Neural cell (in vitro differentiated cells): ENCODE results near the gene RNF215. TPM values are rescaled to one million over a fixed set of nuclear protein-coding genes. Genes with fewer than 3 reads are reported as not detected.

ENCODE experiments used
- H2AFZ ChIP-seq: fragments of 200-600, 300-800 bp; sonication (generic), shearing (Covaris generic); 2 replicates; pipeline ENCODE4 v1.6.0; 2014; ENCODE audit warnings: low read depth, mild to moderate bottlenecking, antibody characterized with exemption, low read length, moderate library complexity
- H3F3A ChIP-seq: fragments of 200-600 bp; shearing (Covaris generic); 2 replicates; pipeline ENCODE4 v1.6.1; 2016; ENCODE audit warnings: mild to moderate bottlenecking, moderate library complexity, mixed read lengths, antibody characterized with exemption, low read length; ENCODE audit not compliant: insufficient read depth, poor library complexity, severe bottlenecking
- H3K27ac ChIP-seq: fragments of 200-600, 300-800 bp; sonication (generic), shearing (Covaris generic); 2 replicates; pipeline ENCODE4 v1.5.1; 2014; ENCODE audit warnings: mild to moderate bottlenecking, low read length, moderate library complexity
- H3K27me3 ChIP-seq: fragments of 300-800, 200-600 bp; sonication (generic), shearing (Covaris generic); 2 replicates; pipeline ENCODE4 v1.6.0; 2014; ENCODE audit warnings: mild to moderate bottlenecking, low read depth, low read length, moderate library complexity; ENCODE audit not compliant: insufficient read depth
- H3K36me3 ChIP-seq: fragments of 300-800, 200-600 bp; sonication (generic), shearing (Covaris generic); 2 replicates; pipeline ENCODE4 v1.5.1; 2014; ENCODE audit warnings: mild to moderate bottlenecking, antibody characterized with exemption, low read length, moderate library complexity; ENCODE audit not compliant: insufficient read depth
- H3K4me2 ChIP-seq: fragments of 300-800, 200-600 bp; sonication (generic), shearing (Covaris generic); 2 replicates; pipeline ENCODE4 v1.6.0; 2014; ENCODE audit warnings: mild to moderate bottlenecking, low read length
- H3K4me3 ChIP-seq: fragments of 300-800, 200-600 bp; sonication (generic), shearing (Covaris generic); 2 replicates; pipeline ENCODE4 v1.5.1; 2014; ENCODE audit warnings: mild to moderate bottlenecking, low read length, moderate library complexity
- H3K79me2 ChIP-seq: fragments of 200-600 bp; shearing (Covaris generic); replicated peaks from 2 replicates; pipeline ENCODE4 v1.6.0; 2014; ENCODE audit warnings: mild to moderate bottlenecking, low read length, moderate library complexity; ENCODE audit not compliant: insufficient read depth
- H3K9ac ChIP-seq: fragments of 300-800, 200-600 bp; sonication (generic), shearing (Covaris generic); 2 replicates; pipeline ENCODE4 v1.6.1; 2016; ENCODE audit warnings: mild to moderate bottlenecking, low read length, mixed read lengths
- H3K9me2 ChIP-seq: fragments of 200-600 bp; shearing (Covaris generic); 2 replicates; pipeline ENCODE4 v1.6.1; 2016; ENCODE audit warnings: mild to moderate bottlenecking, low read length, mixed read lengths; ENCODE audit not compliant: insufficient read depth
- H3K9me3 ChIP-seq: fragments of 200-600, 300-800 bp; sonication (generic), shearing (Covaris generic); 2 replicates; pipeline ENCODE4 v1.6.1; 2016; ENCODE audit warnings: mild to moderate bottlenecking, mixed run types, low read length, moderate library complexity, mixed read lengths
- H4K20me1 ChIP-seq: fragments of 200-600 bp; shearing (Covaris generic); 2 replicates; pipeline ENCODE4 v1.6.1; 2016; ENCODE audit warnings: mild to moderate bottlenecking, mixed run types; ENCODE audit not compliant: insufficient read depth
- CTCF ChIP-seq: fragments of 450-650 bp; IDR thresholded peaks from 2 replicates; pipeline ENCODE4 v1.5.1; 2014; ENCODE audit warnings: antibody characterized with exemption, mild to moderate bottlenecking, moderate library complexity; ENCODE audit not compliant: poor library complexity, severe bottlenecking
- EP300 ChIP-seq: fragments of 450-650 bp; conservative IDR thresholded peaks from 2 replicates; pipeline ENCODE4 v1.6.1; 2014; ENCODE audit warnings: antibody characterized with exemption, mild to moderate bottlenecking, moderate library complexity; ENCODE audit not compliant: poor library complexity, severe bottlenecking
- EZH2 ChIP-seq: fragments of 200-600, 300-800 bp; shearing (Covaris generic), sonication (generic); IDR thresholded peaks from 2 replicates; pipeline ENCODE4 v1.6.1; 2014; ENCODE audit warnings: antibody characterized with exemption, low read length, borderline replicate concordance, mild to moderate bottlenecking; ENCODE audit not compliant: insufficient read depth, poor library complexity, severe bottlenecking
- MXI1 ChIP-seq: fragments of 450-650 bp; conservative IDR thresholded peaks from 2 replicates; pipeline ENCODE4 v1.6.1; 2014; ENCODE audit warnings: antibody characterized with exemption, mild to moderate bottlenecking; ENCODE audit not compliant: poor library complexity, severe bottlenecking
- POLR2AphosphoS5 ChIP-seq: IDR thresholded peaks from 2 replicates; pipeline ENCODE4 v1.6.1; 2012
- RAD21 ChIP-seq: fragments of 450-650 bp; conservative IDR thresholded peaks from 2 replicates; pipeline ENCODE4 v1.6.1; 2014; ENCODE audit warnings: antibody characterized with exemption, mild to moderate bottlenecking, moderate library complexity
- REST ChIP-seq: IDR thresholded peaks from 2 replicates; pipeline ENCODE4 v1.6.1; 2012; ENCODE audit warnings: borderline replicate concordance
- TAF1 ChIP-seq: IDR thresholded peaks from 2 replicates; pipeline ENCODE4 v1.6.1; 2012; ENCODE audit warnings: low read depth
- polyA plus RNA-seq: library from polyadenylated mRNA; depleted of rRNA; stranded (reverse); fragments of >200 nt; gene quantifications from 2 replicates; pipeline ENCODE4 v1.2.3, GENCODE V29; 2014

Gene RNF215
- polyA plus RNA-seq, 1 donor from 2014 or later = 28.3 TPM

DNA sequence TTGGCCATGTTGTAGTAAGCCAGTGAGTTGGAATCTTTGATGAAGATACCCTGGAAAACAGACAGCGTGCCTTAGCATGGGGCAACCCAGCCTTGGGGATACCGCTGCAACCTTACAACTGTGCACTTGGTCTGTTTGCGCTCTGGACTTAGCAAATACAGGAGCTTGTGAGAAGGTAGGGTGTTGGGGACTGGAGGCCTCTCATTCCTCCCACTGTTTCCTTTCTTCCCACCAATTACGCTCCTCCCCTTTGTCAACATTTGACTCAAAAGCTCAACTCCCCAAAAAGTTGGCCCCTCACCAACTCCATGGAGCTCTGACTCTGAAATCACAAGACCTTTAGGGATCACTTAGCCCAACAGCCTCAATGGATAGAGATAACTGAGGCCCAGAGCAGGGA, 52.6 kb downstream of the RNF215 start:
- H3F3A ChIP-seq = no peaks in the 10 kb centered on the region
- H3K79me2 ChIP-seq = no peaks in the 10 kb centered on the region
- TF ChIP-seq POLR2AphosphoS5 = no peak
- TF ChIP-seq TAF1 = no peak
- TF ChIP-seq EP300 = no peak
- H3K9me3 ChIP-seq = no peaks in the 10 kb centered on the region
- no peak overlapping the region for H3K9ac ChIP-seq
- no peak overlapping the region for H3K4me3 ChIP-seq
- no peak overlapping the region for H3K27ac ChIP-seq
- H3K27me3 ChIP-seq = no peaks in the 10 kb centered on the region
- H3K36me3 ChIP-seq = no peaks in the 10 kb centered on the region
- H3K4me2 ChIP-seq = no peak overlapping the region
- no peak overlapping the region for H2AFZ ChIP-seq
- no peaks in the 10 kb centered on the region for H3K9me2 ChIP-seq
- no peaks in the 10 kb centered on the region for H4K20me1 ChIP-seq

GRCh38 chr22:30333707-30334087, 53.5 kb downstream of the RNF215 start:
- H3K9ac ChIP-seq = no peak overlapping the region
- H3K27ac ChIP-seq = no peak overlapping the region
- H2AFZ ChIP-seq = no peak overlapping the region
- no peaks in the 10 kb centered on the region for H3F3A ChIP-seq
- H4K20me1 ChIP-seq = no peaks in the 10 kb centered on the region
- no peaks in the 10 kb centered on the region for H3K36me3 ChIP-seq
- H3K9me3 ChIP-seq = no peaks in the 10 kb centered on the region
- no peak overlapping the region for H3K4me3 ChIP-seq
- TF ChIP-seq POLR2AphosphoS5 (no peak), TAF1 (no peak), RAD21 (no peak), CTCF (no peak), MXI1 (no peak), EP300 (no peak), REST (no peak), EZH2 (no peak)
- H3K4me2 ChIP-seq = no peak overlapping the region
- H3K27me3 ChIP-seq = no peaks in the 10 kb centered on the region
- H3K9me2 ChIP-seq = no peaks in the 10 kb centered on the region
- no peaks in the 10 kb centered on the region for H3K79me2 ChIP-seq

DNA sequence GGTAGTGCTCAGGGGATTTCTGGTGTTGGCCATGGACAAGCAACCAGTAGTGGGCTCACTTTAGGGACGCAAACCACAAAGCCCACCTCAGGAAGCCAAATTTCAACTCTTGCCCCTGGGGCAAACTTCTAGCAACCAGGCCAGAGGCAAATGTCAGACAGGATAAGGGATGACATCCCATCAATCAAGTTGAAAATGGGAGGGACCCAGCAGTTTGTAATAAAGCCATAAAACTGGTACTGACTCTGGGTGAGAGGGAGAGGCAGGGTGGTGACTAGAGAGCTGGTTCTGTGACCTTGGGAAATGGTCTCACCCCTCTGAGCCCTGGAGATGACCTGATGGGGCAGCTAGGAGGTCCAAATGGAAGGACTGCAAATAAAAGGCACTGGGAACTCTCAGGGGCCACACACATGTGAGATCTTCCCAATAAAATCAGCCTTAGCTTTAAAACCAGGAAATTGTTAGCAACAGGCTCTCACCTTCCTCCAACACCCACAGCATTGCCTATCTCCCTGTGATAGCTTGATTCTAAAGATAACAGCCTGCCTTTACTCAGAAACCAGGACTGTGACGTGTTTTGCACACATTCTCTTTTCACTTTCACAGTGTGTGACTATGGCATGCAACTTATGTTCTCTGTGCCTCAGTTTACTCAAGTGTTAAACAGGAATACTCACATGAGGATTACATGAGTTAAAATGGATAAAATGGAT, 54.1 kb downstream of the RNF215 start:
- no peak overlapping the region for H2AFZ ChIP-seq

More for the DNA sequence above, 54.1 kb downstream of the RNF215 start:
- no peak overlapping the region for H3K4me2 ChIP-seq
- TF ChIP-seq REST (no peak), TAF1 (no peak), RAD21 (no peak), EZH2 (no peak)
- no peak overlapping the region for H3K4me3 ChIP-seq
- no peaks in the 10 kb centered on the region for H4K20me1 ChIP-seq
- H3K27me3 ChIP-seq = no peaks in the 10 kb centered on the region
- no peaks in the 10 kb centered on the region for H3K36me3 ChIP-seq
- no peaks in the 10 kb centered on the region for H3K9me3 ChIP-seq
- no peaks in the 10 kb centered on the region for H3K9me2 ChIP-seq
- H3K27ac ChIP-seq = no peak overlapping the region
- no peak overlapping the region for H3K9ac ChIP-seq
- no peaks in the 10 kb centered on the region for H3F3A ChIP-seq
- no peaks in the 10 kb centered on the region for H3K79me2 ChIP-seq
